Epithelial cell of proximal tubule (primary cell): ENCODE data around the gene JARID2. TPM values are rescaled to one million over a fixed set of nuclear protein-coding genes. Genes with fewer than 3 reads are reported as not detected.

Experiments used
- DNase-seq: peaks from one replicate; pipeline ENCODE4 v3.0.0-alpha.2; 2011; ENCODE audit warnings: low read depth
- H3K4me3 ChIP-seq: 2 replicates; pipeline ENCODE4 v1.5.1; 2011; ENCODE audit warnings: low read depth, mild to moderate bottlenecking, low read length
- total RNA-seq: library from RNA; depleted of rRNA; stranded (reverse); fragments of >200 nt; gene quantifications from 2 replicates; pipeline ENCODE4 v1.2.3, GENCODE V29; 2015
- TF ChIP-seq, protein P1 (sequence below): conservative IDR thresholded peaks from 2 replicates; pipeline ENCODE4 v1.5.1; 2012; ENCODE audit warnings: low read depth, mild to moderate bottlenecking, low read length

The JARID2 gene
- total RNA-seq, 1 donor from 2014 or later = 5.1 TPM

DNA sequence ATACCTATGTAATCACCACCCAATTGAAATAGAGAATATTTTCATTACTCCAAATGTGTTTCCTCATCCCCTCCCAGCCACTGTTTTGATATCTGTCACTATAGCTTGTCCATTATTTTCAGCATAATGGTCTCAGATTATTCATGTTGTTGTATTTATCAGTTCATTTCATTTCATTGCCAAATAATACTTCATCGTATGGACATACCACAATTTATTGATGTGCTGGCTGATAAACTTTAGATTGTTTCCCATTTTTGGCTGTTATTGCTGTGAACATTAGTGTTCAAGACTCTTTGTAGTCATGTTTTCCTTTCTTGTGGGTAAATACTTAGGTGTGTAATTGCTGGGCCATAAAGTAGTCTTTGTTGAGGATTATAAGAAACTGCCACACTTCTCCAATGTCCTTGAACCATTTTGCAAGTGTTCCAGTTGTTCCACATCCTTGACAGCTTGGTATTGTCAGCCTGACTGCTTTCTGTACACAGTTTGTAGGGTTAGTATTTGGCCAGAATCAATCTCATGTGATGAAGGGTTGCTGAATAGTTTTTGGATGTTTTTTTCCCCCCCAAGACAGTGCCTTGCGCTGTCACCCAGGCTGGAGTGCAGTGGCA lies 44.3 kb downstream of the JARID2 start:
- TF ChIP-seq, protein P1, sequence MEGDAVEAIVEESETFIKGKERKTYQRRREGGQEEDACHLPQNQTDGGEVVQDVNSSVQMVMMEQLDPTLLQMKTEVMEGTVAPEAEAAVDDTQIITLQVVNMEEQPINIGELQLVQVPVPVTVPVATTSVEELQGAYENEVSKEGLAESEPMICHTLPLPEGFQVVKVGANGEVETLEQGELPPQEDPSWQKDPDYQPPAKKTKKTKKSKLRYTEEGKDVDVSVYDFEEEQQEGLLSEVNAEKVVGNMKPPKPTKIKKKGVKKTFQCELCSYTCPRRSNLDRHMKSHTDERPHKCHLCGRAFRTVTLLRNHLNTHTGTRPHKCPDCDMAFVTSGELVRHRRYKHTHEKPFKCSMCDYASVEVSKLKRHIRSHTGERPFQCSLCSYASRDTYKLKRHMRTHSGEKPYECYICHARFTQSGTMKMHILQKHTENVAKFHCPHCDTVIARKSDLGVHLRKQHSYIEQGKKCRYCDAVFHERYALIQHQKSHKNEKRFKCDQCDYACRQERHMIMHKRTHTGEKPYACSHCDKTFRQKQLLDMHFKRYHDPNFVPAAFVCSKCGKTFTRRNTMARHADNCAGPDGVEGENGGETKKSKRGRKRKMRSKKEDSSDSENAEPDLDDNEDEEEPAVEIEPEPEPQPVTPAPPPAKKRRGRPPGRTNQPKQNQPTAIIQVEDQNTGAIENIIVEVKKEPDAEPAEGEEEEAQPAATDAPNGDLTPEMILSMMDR = no peak
- DNase-seq = no peak
- no peak overlapping the region for H3K4me3 ChIP-seq

- H3K4me3 ChIP-seq = no peak overlapping the region
- TF ChIP-seq, protein P1 = no peak
- no peak for DNase-seq
These were observed 45.3 kb downstream of the JARID2 start for GRCh38 chr6:15290962-15291704.

DNA sequence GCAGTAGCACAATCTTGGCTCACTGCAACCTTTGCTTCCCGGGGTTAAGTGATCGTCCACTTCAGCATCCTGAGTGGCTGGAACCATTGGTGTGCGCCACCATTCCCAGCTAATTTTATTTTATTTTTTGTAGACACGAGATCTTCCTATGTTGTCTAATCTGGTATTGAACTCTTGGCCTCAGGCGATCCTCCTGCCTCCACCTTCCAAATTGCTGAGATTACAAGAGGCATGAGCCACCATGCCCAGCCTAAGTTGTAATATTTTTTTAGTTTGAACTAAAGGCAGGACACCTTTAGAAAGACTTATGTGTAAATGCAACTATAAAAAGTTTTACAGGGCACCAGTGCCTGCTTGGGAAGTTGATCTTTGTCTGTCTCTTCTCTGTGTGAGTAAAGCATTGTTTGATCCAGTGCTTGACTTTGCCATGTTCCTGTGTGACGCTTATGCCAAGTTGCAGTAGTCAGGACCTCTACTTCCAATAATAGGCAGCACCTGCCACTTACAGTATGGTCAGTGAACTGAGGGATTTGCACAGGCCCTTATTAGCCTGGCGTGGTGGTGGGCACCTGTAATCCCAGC lies 46.9 kb downstream of the JARID2 start:
- DNase-seq = no peak
- TF ChIP-seq, protein P1 = no peak
- H3K4me3 ChIP-seq = no peak overlapping the region

DNA sequence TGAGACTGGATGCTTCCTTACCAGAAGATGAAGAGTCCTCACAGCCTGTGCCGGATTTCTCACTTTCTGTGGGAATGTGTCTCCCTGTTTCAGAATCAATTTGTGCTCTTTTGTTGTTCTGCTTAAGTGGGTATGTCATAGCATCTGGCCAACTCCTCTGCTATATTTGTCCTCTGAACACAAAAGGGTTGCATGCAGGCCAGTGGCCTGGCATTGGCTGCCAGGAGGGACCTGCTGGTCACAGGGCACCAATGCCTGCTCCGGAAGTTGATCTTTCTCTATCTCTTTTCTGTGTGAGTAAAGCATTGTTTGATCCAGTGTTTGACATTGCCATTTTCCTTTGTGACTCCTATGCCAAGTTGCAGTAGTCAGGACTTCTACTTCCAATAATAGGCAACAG lies 47.8 kb downstream of the JARID2 start:
- TF ChIP-seq, protein P1 = no peak
- no peak overlapping the region for H3K4me3 ChIP-seq
- DNase-seq = no peak

DNA sequence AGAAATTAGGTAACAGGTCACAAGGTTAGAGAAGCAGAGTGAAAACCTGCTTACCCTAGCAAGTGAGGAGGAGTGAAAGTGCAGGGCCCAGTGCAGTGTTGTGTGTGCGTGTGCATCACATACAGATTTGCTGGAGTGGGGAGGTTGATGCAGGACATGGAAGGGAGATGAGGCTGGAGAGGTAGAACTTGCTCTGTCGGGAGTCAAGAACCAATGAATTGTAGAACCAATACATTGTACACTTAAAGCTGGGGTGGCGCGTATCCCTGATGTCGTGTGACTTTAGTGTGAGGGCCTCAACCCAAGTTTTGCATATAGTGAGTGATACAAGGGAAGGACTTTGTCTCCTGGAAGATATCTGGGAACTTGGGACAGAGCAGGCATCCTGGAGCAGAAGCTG lies 48.6 kb downstream of the JARID2 start:
- TF ChIP-seq, protein P1 = no peak
- no peak for DNase-seq
- no peak overlapping the region for H3K4me3 ChIP-seq

GRCh38 chr6:15296249-15296648 lies 50.4 kb downstream of the JARID2 start:
- no peak for DNase-seq
- TF ChIP-seq, protein P1 = no peak
- H3K4me3 ChIP-seq = no peak overlapping the region
